ENCODE results near the gene PRDM12. TPM values are rescaled to one million over a fixed set of nuclear protein-coding genes. Genes with fewer than 3 reads are reported as not detected.

PRDM12 gene
- total RNA-seq, 1 experiment from 2014 or later, result 0.34 TPM

DNA sequence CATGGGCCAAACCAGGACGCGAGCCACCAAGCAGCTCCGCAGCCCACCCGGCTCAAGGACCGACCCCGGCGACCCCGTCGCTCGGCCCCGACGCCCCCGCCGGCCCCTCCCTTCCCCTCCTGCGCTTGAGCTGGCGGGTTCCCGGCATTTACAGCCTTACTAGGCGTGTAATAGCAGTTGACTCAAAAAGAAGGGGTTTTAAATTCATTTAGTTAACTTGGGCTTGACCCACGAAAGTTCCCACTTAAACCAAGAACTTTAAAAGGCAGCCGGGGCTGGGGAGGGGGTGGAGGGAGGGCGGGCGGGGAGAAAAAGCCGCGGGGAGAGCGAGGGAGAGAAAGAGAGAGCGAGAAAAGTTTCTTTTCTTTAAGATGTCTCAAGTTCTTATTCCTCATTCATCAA lies 636 bp downstream of the PRDM12 start:
- no peak for DNase-seq
- ChIA-PET CTCF (no interaction called here), POLR2A (no interaction called here)
- Histone ChIP-seq H3K9me3 (no peaks in the 10 kb centered on the region), H3K4me3 (ENCODE audit: low read depth, low read length) (no peak overlapping the region), H3K4me1 (no peaks in the 10 kb centered on the region; the same call in 1 of the 2 replicates), H3K27me3 (replicated peaks; ENCODE audit: control insufficient read depth, insufficient read depth, low read length) (peaks cover 6% of the 10 kb centered on the region), H3K36me3 (ENCODE audit: control insufficient read depth, insufficient read depth, low read length) (no peaks in the 10 kb centered on the region)
- TF ChIP-seq, protein P1, sequence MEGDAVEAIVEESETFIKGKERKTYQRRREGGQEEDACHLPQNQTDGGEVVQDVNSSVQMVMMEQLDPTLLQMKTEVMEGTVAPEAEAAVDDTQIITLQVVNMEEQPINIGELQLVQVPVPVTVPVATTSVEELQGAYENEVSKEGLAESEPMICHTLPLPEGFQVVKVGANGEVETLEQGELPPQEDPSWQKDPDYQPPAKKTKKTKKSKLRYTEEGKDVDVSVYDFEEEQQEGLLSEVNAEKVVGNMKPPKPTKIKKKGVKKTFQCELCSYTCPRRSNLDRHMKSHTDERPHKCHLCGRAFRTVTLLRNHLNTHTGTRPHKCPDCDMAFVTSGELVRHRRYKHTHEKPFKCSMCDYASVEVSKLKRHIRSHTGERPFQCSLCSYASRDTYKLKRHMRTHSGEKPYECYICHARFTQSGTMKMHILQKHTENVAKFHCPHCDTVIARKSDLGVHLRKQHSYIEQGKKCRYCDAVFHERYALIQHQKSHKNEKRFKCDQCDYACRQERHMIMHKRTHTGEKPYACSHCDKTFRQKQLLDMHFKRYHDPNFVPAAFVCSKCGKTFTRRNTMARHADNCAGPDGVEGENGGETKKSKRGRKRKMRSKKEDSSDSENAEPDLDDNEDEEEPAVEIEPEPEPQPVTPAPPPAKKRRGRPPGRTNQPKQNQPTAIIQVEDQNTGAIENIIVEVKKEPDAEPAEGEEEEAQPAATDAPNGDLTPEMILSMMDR (IDR thresholded peaks at IDR 0.05; ENCODE audit: insufficient read depth in 1 of 2, low read depth in 1 of 2, low read length in 1 of 2, severe bottlenecking in 1 of 2, unreplicated experiment in 1 of 2), result no peak
- no peaks in the 10 kb centered on the region for H3K36me3 Mint-ChIP-seq (ENCODE audit: insufficient read depth, unreplicated experiment)
- H3K27ac Mint-ChIP-seq (ENCODE audit: unreplicated experiment), result no peak overlapping the region
- H3K9me3 Mint-ChIP-seq (ENCODE audit: unreplicated experiment), result no peaks in the 10 kb centered on the region
- intact Hi-C loops (cut with micrococcal nuclease; ENCODE audit: unreplicated experiment), result no loop called here
- no TSS peak for BruUV-seq (replicated peaks)
- H3K27me3 Mint-ChIP-seq (ENCODE audit: insufficient read depth, unreplicated experiment), result peaks cover 15% of the 10 kb centered on the region
- H3K4me1 Mint-ChIP-seq (ENCODE audit: low read depth, unreplicated experiment), result peaks cover 7% of the 10 kb centered on the region
- H3K4me3 Mint-ChIP-seq (ENCODE audit: unreplicated experiment), result peak overlapping the region; percentile 8

DNA sequence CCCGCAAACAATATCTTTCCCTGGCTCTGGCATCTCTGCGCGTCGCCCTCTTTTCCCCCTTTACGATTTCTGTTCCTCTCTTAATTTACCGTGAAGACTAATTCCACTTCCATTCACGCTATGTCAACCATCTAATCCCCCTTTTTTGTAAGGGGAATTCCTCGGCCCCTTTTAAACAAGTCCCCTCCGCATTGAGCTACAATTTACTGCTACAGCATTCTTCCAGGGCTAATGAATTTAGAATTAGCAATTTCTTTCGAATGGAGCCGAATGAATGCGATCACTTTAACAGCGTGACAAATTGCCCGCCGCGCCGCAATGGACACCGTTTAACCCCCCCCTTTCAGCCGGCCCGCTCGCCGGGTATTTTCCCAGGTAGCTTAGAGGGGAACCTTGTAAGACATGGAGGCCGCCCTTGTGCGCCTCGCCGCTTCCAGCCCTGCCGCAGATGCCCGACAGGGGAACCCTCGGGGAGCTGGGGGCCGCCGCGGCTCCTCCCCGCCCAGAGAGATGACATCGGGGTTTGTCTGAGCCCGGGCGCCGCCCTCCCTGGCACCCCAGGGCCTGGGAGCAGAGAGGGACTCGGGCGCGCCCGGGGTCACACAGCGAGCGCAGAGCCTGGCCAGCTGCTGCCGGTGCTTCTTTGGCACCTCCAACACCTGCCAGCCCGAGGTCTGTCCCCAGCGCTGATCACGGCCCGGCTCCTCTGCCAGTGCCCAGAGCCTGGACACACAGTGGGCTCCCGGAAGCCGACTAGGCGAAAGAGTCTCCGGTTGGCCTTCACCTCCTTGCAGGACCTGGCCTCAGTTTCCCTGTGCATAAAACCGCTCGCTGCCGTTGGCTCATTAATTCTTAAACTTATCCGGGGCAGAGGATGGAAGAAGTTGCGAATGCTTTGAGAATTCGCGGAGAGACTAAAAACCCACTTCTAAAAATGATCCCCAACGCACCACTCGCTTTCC lies 1.3 kb downstream of the PRDM12 start:
- Histone ChIP-seq H3K4me1 (no peaks in the 10 kb centered on the region; the same call in 1 of the 2 replicates), H3K36me3 (ENCODE audit: control insufficient read depth, insufficient read depth, low read length) (no peaks in the 10 kb centered on the region), H3K9me3 (no peaks in the 10 kb centered on the region), H3K4me3 (ENCODE audit: low read depth, low read length) (no peak overlapping the region), H3K27me3 (replicated peaks; ENCODE audit: control insufficient read depth, insufficient read depth, low read length) (peaks cover 6% of the 10 kb centered on the region)
- intact Hi-C loops (cut with micrococcal nuclease; ENCODE audit: unreplicated experiment), result no loop called here
- TF ChIP-seq, protein P1 (IDR thresholded peaks at IDR 0.05; ENCODE audit: insufficient read depth in 1 of 2, low read depth in 1 of 2, low read length in 1 of 2, severe bottlenecking in 1 of 2, unreplicated experiment in 1 of 2), result no peak
- Mint-ChIP-seq H3K36me3 (ENCODE audit: insufficient read depth, unreplicated experiment) (no peaks in the 10 kb centered on the region), H3K27me3 (ENCODE audit: insufficient read depth, unreplicated experiment) (peaks cover 15% of the 10 kb centered on the region), H3K9me3 (ENCODE audit: unreplicated experiment) (no peaks in the 10 kb centered on the region), H3K4me3 (ENCODE audit: unreplicated experiment) (peak overlapping the region; percentile 8), H3K4me1 (ENCODE audit: low read depth, unreplicated experiment) (peaks cover 7% of the 10 kb centered on the region), H3K27ac (ENCODE audit: unreplicated experiment) (no peak overlapping the region)
- POLR2A ChIA-PET, result no interaction called here
- no peak for DNase-seq
- CTCF ChIA-PET, result no interaction called here
- BruUV-seq (replicated peaks), result no TSS peak

DNA sequence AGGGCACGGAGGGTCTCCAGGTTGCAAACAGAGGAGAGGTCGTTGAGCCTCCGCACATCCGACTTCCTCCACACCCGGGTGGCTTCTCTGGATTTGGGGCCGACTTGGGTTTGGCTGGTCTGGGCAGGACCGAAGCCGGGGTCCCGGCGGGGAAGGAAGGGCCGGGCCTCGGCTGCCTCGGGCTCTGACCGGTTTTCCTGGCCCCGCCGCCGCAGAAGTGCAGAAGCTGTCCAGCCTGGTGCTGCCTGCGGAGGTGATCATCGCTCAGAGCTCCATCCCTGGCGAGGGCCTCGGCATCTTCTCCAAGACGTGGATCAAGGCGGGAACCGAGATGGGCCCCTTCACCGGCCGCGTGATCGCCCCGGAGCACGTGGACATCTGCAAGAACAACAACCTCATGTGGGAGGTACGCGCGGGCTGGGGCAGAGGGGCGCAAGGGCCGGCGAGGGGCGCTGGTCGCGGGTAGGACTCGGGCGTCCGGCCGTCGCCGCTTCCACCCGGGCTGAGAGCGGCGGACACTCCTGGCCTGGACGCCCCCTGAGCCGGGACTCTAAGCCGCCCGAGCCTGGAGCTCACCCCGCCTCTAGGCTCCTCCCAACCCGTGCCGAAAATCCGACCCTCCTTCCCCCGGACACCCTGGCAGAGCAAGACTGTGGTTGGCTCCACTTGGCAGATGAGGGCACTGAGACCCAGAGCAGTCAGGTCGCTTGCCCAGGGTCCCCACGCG lies 2.2 kb downstream of the PRDM12 start:
- H3K4me1 Mint-ChIP-seq (ENCODE audit: low read depth, unreplicated experiment), result peaks cover 7% of the 10 kb centered on the region
- Histone ChIP-seq H3K4me1 (no peaks in the 10 kb centered on the region; the same call in 1 of the 2 replicates), H3K36me3 (ENCODE audit: control insufficient read depth, insufficient read depth, low read length) (no peaks in the 10 kb centered on the region), H3K9me3 (no peaks in the 10 kb centered on the region), H3K4me3 (ENCODE audit: low read depth, low read length) (no peak overlapping the region), H3K27me3 (replicated peaks; ENCODE audit: control insufficient read depth, insufficient read depth, low read length) (peaks cover 6% of the 10 kb centered on the region)
- no peaks in the 10 kb centered on the region for H3K9me3 Mint-ChIP-seq (ENCODE audit: unreplicated experiment)
- CTCF ChIA-PET, result no interaction called here
- H3K27me3 Mint-ChIP-seq (ENCODE audit: insufficient read depth, unreplicated experiment), result peaks cover 15% of the 10 kb centered on the region
- H3K36me3 Mint-ChIP-seq (ENCODE audit: insufficient read depth, unreplicated experiment), result no peaks in the 10 kb centered on the region
- intact Hi-C loops (cut with micrococcal nuclease; ENCODE audit: unreplicated experiment), result no loop called here
- H3K4me3 Mint-ChIP-seq (ENCODE audit: unreplicated experiment), result no peak overlapping the region
- DNase-seq, result no peak
- TF ChIP-seq, protein P1 (IDR thresholded peaks at IDR 0.05; ENCODE audit: insufficient read depth in 1 of 2, low read depth in 1 of 2, low read length in 1 of 2, severe bottlenecking in 1 of 2, unreplicated experiment in 1 of 2), result no peak
- no TSS peak for BruUV-seq (replicated peaks)
- H3K27ac Mint-ChIP-seq (ENCODE audit: unreplicated experiment), result no peak overlapping the region
- POLR2A ChIA-PET, result no interaction called here

All from Caco-2 (cell line).